ENCODE data around the gene SLC25A15.
A peak's percentile ranks its signal among the peaks of the same experiment; 100 is the strongest.
"Not testable (repeated sequence)": the region's sequence is repeated elsewhere in the genome, so short reads cannot be mapped to it uniquely, and the experiment has no call there.

Gene SLC25A15

DNA sequence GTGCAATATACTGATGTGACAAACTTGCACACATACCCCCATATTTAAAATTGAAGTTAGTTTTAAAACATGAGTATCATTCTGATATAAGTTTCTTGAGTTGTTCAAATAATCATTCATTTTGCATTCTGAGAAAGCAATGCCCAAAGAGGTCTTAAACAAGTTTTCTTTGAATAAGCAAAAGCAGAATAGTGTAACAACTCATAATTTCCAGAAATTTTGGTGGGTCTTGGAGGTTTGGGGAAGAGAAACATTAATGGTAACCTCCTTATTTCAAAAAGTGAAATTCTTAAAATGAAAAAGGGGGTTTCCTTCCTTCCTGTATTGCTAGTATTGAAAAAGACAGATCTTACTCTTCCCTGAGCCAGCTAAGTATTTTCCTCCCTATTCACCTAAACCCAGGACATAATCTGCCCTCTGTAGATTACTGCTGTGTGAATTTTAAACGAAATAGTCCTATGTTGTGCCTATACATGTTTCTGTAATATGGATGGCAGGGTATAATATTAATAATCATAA, 30.4 kb downstream of the SLC25A15 start:
- Mint-ChIP-seq H3K36me3 (peaks cover 20% of the 10 kb centered on the region), H3K4me3 (no peak overlapping the region), H3K9me3 (peaks cover 10% of the 10 kb centered on the region), H3K27ac (peak overlapping the region; percentile 44), H3K4me1 (peaks cover 32% of the 10 kb centered on the region), H3K27me3 (no peaks in the 10 kb centered on the region)
- ATAC-seq = no peak

- H3K9me3 Mint-ChIP-seq, H3K27me3 Mint-ChIP-seq, H3K27ac Mint-ChIP-seq, ATAC-seq, H3K4me3 Mint-ChIP-seq: not testable (repeated sequence)
- Mint-ChIP-seq H3K4me1 (peaks cover 11% of the 10 kb centered on the region), H3K36me3 (peaks cover 62% of the 10 kb centered on the region)
Measured at GRCh38 chr13:40839725-40840124, 50.3 kb downstream of the SLC25A15 start.

GRCh38 chr13:40840955-40841354, 51.5 kb downstream of the SLC25A15 start:
- H3K9me3 Mint-ChIP-seq, H3K27me3 Mint-ChIP-seq, H3K4me3 Mint-ChIP-seq, ATAC-seq, H3K27ac Mint-ChIP-seq: not testable (repeated sequence)
- peaks cover 53% of the 10 kb centered on the region for H3K36me3 Mint-ChIP-seq
- H3K4me1 Mint-ChIP-seq = peaks cover 11% of the 10 kb centered on the region
